SH-SY5Y (cell line): ENCODE data around the gene FGA.

Experiments
- GATA2 ChIP-seq: IDR thresholded peaks from 2 replicates; pipeline ENCODE4 v1.6.1; 2011; ENCODE audit warnings: mild to moderate bottlenecking, low read depth, low read length
- GATA3 ChIP-seq: IDR thresholded peaks from 2 replicates; pipeline ENCODE4 v1.6.1; 2011; ENCODE audit warnings: low read depth, mild to moderate bottlenecking, low read length, moderate library complexity

DNA sequence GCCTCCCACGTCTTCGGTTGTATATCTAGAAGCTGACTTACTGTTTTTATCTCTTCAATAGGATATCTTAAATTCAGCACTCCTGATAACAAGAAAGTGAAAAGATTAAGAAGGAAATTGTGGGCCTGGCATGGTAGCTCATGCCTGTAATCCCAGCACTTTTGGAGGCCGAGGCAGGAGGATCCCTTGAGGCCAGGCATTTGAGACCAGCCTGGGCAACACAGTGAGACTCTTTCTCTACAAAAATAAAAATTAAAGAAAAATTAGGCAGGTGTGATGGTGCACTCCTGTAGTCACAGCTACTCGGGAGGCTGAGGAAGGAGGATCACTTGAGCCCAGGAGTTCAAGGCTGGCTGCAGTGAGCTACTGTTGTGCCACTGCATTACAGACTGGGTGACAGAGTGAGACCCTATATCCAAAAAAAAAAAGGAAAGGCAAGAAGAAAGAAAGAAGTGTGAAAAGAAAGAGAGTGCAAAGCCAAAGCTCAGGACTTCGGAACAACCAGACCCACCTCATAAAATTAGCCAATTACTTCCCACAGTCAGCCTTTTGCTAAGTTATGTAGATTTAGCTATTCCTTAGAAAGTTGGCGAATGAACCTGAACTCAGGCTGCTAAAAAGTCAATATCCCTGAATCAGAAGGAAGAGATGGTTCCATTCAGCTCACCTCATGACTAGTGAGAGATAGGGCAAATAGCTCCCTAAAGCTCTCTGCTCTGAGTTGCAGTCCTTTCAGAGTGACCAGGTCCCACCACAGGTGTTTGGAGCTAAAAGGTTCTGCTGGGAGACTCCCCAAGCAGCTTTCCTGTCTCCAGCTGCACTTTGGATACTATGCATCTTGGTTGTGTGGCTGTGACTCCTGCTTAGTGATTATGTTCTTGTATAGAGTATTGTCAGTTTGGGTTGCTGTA, 12.7 kb upstream of the FGA start:
- TF ChIP-seq GATA3 (no peak), GATA2 (no peak)
